HG03135 (cell line): ENCODE data around the gene GCLC.

Experiments used
- ATAC-seq: cut with Tn5 transposase; IDR thresholded peaks from one replicate; pipeline ENCODE4 v1.9.1; 2021; ENCODE audit warnings: mild to moderate bottlenecking, moderate library complexity; ENCODE audit not compliant: unreplicated experiment

Gene GCLC

DNA sequence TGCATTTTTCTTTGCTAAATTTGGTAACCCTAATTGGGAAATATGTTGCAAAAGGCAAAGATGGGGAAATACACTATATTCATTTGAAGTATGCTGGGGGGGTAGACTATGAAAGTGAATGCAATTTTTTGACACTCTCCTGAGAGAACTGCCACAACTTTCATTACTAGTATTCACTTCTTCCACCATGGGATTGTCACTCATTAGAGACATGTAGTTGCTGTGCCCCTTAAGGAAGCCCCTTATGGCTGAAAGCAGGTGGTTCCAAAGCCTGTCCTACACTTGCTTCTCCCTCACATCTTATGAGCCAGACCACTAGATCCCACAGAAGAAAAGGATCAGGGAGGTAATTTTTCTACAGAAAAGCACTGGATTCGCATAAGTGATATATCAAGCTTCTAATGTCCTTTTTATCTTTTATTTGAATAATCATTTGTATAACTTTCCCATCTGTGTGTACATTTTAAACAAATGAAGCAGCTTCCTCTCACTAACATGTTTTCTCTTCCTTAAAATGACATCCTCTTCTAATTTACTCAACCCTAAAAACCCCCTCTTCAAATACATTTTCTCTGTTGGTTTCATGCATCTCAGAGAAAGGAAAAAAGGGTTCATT is 83.8 kb downstream of the GCLC start:
- ATAC-seq: peak; percentile 73

DNA sequence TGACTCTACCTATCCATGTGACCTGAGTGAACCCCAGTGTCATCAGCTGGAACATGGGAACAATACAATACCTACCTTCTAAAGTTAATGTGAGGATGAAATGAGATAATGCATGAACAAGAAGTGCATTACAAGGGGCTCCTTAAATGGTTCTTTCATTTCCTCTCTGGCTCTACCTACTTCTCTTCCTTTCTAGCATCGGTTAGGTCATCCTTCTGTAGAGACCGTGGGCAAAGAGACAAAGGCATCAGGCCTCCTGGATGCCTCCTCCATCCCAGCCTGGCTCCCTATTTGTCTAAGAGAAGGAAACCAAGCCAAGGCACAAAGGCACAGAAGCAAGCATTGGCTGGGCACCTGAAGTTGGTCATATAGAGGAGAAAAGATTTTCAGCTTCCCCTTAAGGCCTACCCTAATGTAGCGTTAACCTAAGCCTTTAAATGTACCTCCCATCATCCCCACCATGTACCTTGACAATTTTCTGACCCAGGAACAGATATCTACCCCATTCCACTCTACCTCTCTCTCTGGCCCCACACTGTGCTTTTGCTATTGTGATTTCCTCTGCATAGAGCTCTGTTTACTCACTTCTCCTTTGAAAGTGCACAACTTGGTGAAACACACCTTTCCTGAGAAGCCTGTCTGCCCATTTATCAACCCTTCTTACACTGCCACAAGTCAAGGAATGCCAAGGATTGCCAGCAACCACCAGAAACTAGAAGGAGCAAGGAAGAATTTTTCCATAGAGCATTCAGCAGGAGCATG is 86.6 kb downstream of the GCLC start:
- ATAC-seq: no peak

DNA sequence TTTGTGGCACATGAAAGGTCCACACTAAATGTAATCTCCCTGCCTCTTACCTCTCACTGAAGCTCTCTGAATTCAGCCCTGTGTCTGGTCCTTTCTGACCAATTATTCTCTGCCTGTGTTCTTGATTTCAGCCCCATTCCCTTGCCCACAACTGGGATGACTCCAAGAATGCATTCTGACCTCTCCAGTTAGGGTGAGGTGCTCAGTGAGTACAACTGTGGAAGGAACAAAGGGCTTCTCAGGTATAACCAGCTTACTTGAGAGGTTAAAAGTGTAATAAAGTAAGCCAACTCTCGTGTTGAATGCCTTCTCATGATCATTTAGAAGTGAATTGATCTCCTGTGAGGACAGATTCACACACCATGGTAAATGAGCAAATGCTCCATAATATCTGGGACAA is 88.1 kb downstream of the GCLC start:
- no peak for ATAC-seq

- ATAC-seq: no peak
Measured at GRCh38 chr6:53455678-53456077, 89.2 kb downstream of the GCLC start.

DNA sequence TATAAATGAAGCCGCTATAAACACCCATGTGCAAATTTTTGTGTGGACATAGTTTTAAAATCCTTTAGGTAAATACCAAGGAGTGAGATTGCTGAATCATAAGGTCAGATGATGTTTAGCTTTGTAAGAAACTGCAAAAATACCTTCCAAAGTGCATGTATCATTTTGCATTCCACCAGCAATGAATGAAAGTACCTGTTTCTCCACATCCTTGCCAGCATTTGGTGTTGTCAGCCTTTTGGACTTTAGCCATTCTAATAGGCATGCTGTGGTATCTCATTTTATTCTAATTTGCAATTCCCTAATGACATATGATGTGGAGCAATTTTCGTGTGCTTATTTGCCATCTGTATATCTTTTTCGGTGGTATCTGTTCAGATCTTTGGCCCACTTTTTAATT is 93.7 kb downstream of the GCLC start:
- no peak for ATAC-seq

DNA sequence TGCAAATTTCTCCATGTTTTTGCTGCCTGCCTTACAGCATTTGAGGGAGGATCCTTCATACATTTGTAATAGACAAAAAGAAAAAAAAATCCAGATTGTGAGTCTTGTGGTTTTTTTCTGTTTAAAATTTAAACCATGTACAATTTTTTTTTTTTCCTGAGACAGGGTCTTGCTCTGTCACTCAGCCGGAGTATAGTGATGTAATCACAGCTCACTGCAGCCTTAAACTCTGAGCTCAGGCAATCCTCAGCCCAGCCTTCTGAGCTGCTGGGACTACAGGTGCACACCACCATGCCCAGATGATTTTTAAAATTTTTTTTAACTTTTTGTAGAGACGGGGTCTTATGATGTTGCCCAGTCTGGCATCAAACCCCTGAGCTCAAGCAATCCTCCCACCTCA is 97.0 kb downstream of the GCLC start:
- ATAC-seq: no peak
